HCT116 (cell line): ENCODE data around the gene KRT7. TPM values are rescaled to one million over a fixed set of nuclear protein-coding genes. Genes with fewer than 3 reads are reported as not detected.

ENCODE experiments used
- ATAC-seq: fragments of 200-7000 bp; cut with Tn5 transposase; 2 replicates; pipeline ENCODE4 v1.9.1; 2020; ENCODE audit warnings: mild to moderate bottlenecking, moderate library complexity
- BruUV-seq: library from RNA; stranded (reverse); fragments of 400-500 nt; replicated peaks from 2 replicates; lab custom pipeline; 2021; lab: Mats Ljungman, UMichigan
- CTCF ChIA-PET: fragments of 300-600 bp; sonication (Branson Sonifier 250); formaldehyde crosslinking; loops from one replicate; lab custom pipeline; 2021; ENCODE audit warnings: antibody characterized with exemption; lab: Charles Lee
- POLR2A ChIA-PET: fragments of 300-600, 350-600 bp; sonication (Branson Sonifier 250); formaldehyde crosslinking; loops from one replicate; lab custom pipeline; 2021; ENCODE audit warnings: antibody characterized with exemption; lab: Charles Lee
- RAD21 ChIA-PET, 2 experiments: fragments of 300-600 bp; sonication (Branson Sonifier 250); formaldehyde crosslinking; loops; one replicate each; lab custom pipeline; 2023; ENCODE audit warnings: low total read pairs in 2 of 2; ENCODE audit not compliant: uncharacterized antibody in 2 of 2, unreplicated experiment in 2 of 2, low non-redundant PET in 1 of 2; lab: Charles Lee
- DNase-seq: peaks from one replicate; pipeline ENCODE4 v3.0.0-alpha.2; 2010; ENCODE audit warnings: low read depth, low spot score
- H2AFZ ChIP-seq: fragments of 200-600 bp; shearing (Covaris generic), sonication (generic); 2 replicates; pipeline ENCODE4 v1.6.1; 2017; ENCODE audit warnings: low read depth, mixed run types, mixed read lengths, antibody characterized with exemption, low read length; ENCODE audit not compliant: poor library complexity, severe bottlenecking
- H3K27ac ChIP-seq: 2 replicates; pipeline ENCODE4 v1.5.1; 2012; ENCODE audit warnings: low read depth, low read length
- H3K27me3 ChIP-seq: fragments of 200-600 bp; sonication (generic); 2 replicates; pipeline ENCODE4 v1.6.1; 2016; ENCODE audit warnings: mixed run types, low read length, mixed read lengths; ENCODE audit not compliant: insufficient read depth
- H3K36me3 ChIP-seq, 2 experiments: fragments of 200-500 bp in 1 of 2; fragments of 200-600 bp in 1 of 2; sonication (Bioruptor generic) in 1 of 2; sonication (generic) in 1 of 2; 2 replicates each; pipeline versions ENCODE4 v1.5.1 to v1.6.1; 2014 to 2016; ENCODE audit warnings: low read length in 2 of 2, inconsistent platforms in 1 of 2, mixed read lengths in 1 of 2, mixed run types in 1 of 2; ENCODE audit not compliant: insufficient read depth in 2 of 2, control insufficient read depth in 1 of 2
- H3K4me1 ChIP-seq, 2 experiments: fragments of 200-600 bp in 1 of 2; sonication (generic) in 1 of 2; 2 replicates each; pipeline versions ENCODE4 v1.5.1 to v1.6.1; 2012 to 2017; ENCODE audit warnings: low read length in 2 of 2, inconsistent platforms in 1 of 2, mild to moderate bottlenecking in 1 of 2, mixed read lengths in 1 of 2, mixed run types in 1 of 2, moderate library complexity in 1 of 2; ENCODE audit not compliant: insufficient read depth in 2 of 2, control insufficient read depth in 1 of 2
- H3K4me2 ChIP-seq: fragments of 200-600 bp; sonication (generic); 2 replicates; pipeline ENCODE4 v1.6.1; 2017; ENCODE audit warnings: mixed run types, low read length, mixed read lengths
- H3K4me3 ChIP-seq, 2 experiments: fragments of 200-600 bp in 1 of 2; sonication (generic) in 1 of 2; replicated peaks in 1 of 2; 2 replicates each; pipeline ENCODE4 v1.5.1; 2011 to 2016; ENCODE audit warnings: low read length in 2 of 2, control low read depth in 1 of 2, low read depth in 1 of 2, mild to moderate bottlenecking in 1 of 2, mixed read lengths in 1 of 2, mixed run types in 1 of 2
- H3K79me2 ChIP-seq: fragments of 200-600 bp; sonication (generic); 2 replicates; pipeline ENCODE4 v1.6.1; 2017; ENCODE audit warnings: mild to moderate bottlenecking, mixed run types, low read length, moderate library complexity, mixed read lengths; ENCODE audit not compliant: insufficient read depth
- H3K9ac ChIP-seq: fragments of 200-600 bp; sonication (generic); 2 replicates; pipeline ENCODE4 v1.6.1; 2016; ENCODE audit warnings: low read length, mixed read lengths
- H3K9me2 ChIP-seq: fragments of 200-600 bp; sonication (generic), shearing (Covaris generic); 2 replicates; pipeline ENCODE4 v1.6.1; 2017; ENCODE audit warnings: mixed run types, mild to moderate bottlenecking, moderate library complexity; ENCODE audit not compliant: insufficient read depth
- H3K9me3 ChIP-seq, 2 experiments: fragments of 200-500 bp in 1 of 2; fragments of 200-600 bp in 1 of 2; sonication (Bioruptor generic) in 1 of 2; sonication (generic) in 1 of 2; 2 replicates each; pipeline ENCODE4 v1.6.1; 2014 to 2017; ENCODE audit warnings: low read length in 2 of 2, mixed read lengths in 2 of 2, inconsistent platforms in 1 of 2, low read depth in 1 of 2, mild to moderate bottlenecking in 1 of 2, mixed run types in 1 of 2, moderate library complexity in 1 of 2; ENCODE audit not compliant: control insufficient read depth in 1 of 2, insufficient read depth in 1 of 2
- H4K20me1 ChIP-seq: fragments of 200-600 bp; sonication (generic), shearing (Covaris generic); 2 replicates; pipeline ENCODE4 v1.6.1; 2017; ENCODE audit warnings: mixed run types, mild to moderate bottlenecking, moderate library complexity; ENCODE audit not compliant: insufficient read depth
- ATF3 ChIP-seq: IDR thresholded peaks from 2 replicates; pipeline ENCODE4 v1.6.1; 2012
- CBX3 ChIP-seq: IDR thresholded peaks from 2 replicates; pipeline ENCODE4 v1.6.1; 2012; ENCODE audit warnings: low read depth
- CEBPB ChIP-seq: IDR thresholded peaks from 2 replicates; pipeline ENCODE4 v1.6.1; 2012; ENCODE audit warnings: low read depth
- CTCF ChIP-seq, 3 experiments: fragments of 200-600 bp in 1 of 3; sonication (generic) in 1 of 3; IDR thresholded peaks in 2 of 3; conservative IDR thresholded peaks in 1 of 3; 2 replicates each; pipeline ENCODE4 v1.5.1; 2012 to 2017; ENCODE audit warnings: low read depth in 2 of 3, low read length in 2 of 3, antibody characterized with exemption in 1 of 3, borderline replicate concordance in 1 of 3, control low read depth in 1 of 3, mild to moderate bottlenecking in 1 of 3, mixed read lengths in 1 of 3, mixed run types in 1 of 3, moderate library complexity in 1 of 3; ENCODE audit not compliant: insufficient read depth in 1 of 3
- EGR1 ChIP-seq: IDR thresholded peaks from 2 replicates; pipeline ENCODE4 v1.6.1; 2012; ENCODE audit warnings: low read depth
- ELF1 ChIP-seq: IDR thresholded peaks from 2 replicates; pipeline ENCODE4 v1.6.1; 2012; ENCODE audit warnings: low read depth, borderline replicate concordance
- EZH2 ChIP-seq: fragments of 200-600 bp; sonication (generic); IDR thresholded peaks from 2 replicates; pipeline ENCODE4 v1.6.1; 2017; ENCODE audit warnings: antibody characterized with exemption, mixed run types
- EZH2phosphoT487 ChIP-seq: fragments of 200-600 bp; IDR thresholded peaks from 2 replicates; pipeline ENCODE4 v1.6.1; 2018; ENCODE audit warnings: antibody characterized with exemption, borderline replicate concordance
- FOSL1 ChIP-seq: IDR thresholded peaks from 2 replicates; pipeline ENCODE4 v1.6.1; 2012; ENCODE audit warnings: low read depth
- JUND ChIP-seq: IDR thresholded peaks from 2 replicates; pipeline ENCODE4 v1.6.1; 2012
- POLR2A ChIP-seq: IDR thresholded peaks from 2 replicates; pipeline ENCODE4 v1.7.0; 2011; ENCODE audit warnings: borderline replicate concordance; ENCODE audit not compliant: insufficient read depth, insufficient read length; ENCODE audit errors: extremely low read depth
- POLR2AphosphoS5 ChIP-seq: IDR thresholded peaks from 2 replicates; pipeline ENCODE4 v1.6.1; 2011; ENCODE audit warnings: mild to moderate bottlenecking, low read depth, low read length, moderate library complexity
- REST ChIP-seq: IDR thresholded peaks from 2 replicates; pipeline ENCODE4 v1.6.1; 2012; ENCODE audit warnings: low read depth
- SIN3A ChIP-seq: IDR thresholded peaks from 2 replicates; pipeline ENCODE4 v1.6.1; 2012; ENCODE audit warnings: low read depth
- SP1 ChIP-seq: IDR thresholded peaks from 2 replicates; pipeline ENCODE4 v1.6.1; 2012; ENCODE audit warnings: low read depth
- SRF ChIP-seq: IDR thresholded peaks from 2 replicates; pipeline ENCODE4 v1.6.1; 2012; ENCODE audit warnings: low read depth
- TCF7L2 ChIP-seq: IDR thresholded peaks from 2 replicates; pipeline ENCODE4 v1.7.0; 2011; ENCODE audit warnings: borderline replicate concordance, inconsistent platforms; ENCODE audit not compliant: insufficient read depth, insufficient read length; ENCODE audit errors: extremely low read depth
- YY1 ChIP-seq: IDR thresholded peaks from 2 replicates; pipeline ENCODE4 v1.6.1; 2011; ENCODE audit warnings: low read length, low read depth, moderate library complexity, mild to moderate bottlenecking; ENCODE audit not compliant: insufficient replicate concordance; ENCODE audit errors: extremely low read depth
- ZFX ChIP-seq: fragments of 450-650 bp; IDR thresholded peaks from 2 replicates; pipeline ENCODE4 v1.6.1; 2017
- ZNF274 ChIP-seq: fragments of 200-500 bp; sonication (Bioruptor generic); IDR thresholded peaks from 2 replicates; pipeline ENCODE4 v1.6.1; 2014; ENCODE audit warnings: mild to moderate bottlenecking, low read depth, low read length, inconsistent platforms
- intact Hi-C: fragments of 100-400 bp; cut with micrococcal nuclease; formaldehyde crosslinking; loops from 2 replicates; pipeline ENCODE4 v1.10.0; 2022
- total RNA-seq: library from RNA; stranded (reverse); gene quantifications from one replicate; pipeline ENCODE4 v1.2.1, GENCODE V29; 2021; ENCODE audit not compliant: unreplicated experiment

KRT7 gene
- total RNA-seq, 1 experiment from 2014 or later: 72.6 TPM

- Histone ChIP-seq H2AFZ (no peak overlapping the region), H3K9me2 (no peaks in the 10 kb centered on the region), H3K27me3 (no peaks in the 10 kb centered on the region), H3K27ac (no peak overlapping the region), H3K36me3 (no peaks in the 10 kb centered on the region), H3K9me3 (no peaks in the 10 kb centered on the region), H3K79me2 (no peaks in the 10 kb centered on the region), H3K4me2 (no peak overlapping the region), H3K4me3 (no peak overlapping the region), H4K20me1 (no peaks in the 10 kb centered on the region), H3K9ac (no peak overlapping the region), H3K4me1 (peaks cover 17 to 25% of the 10 kb centered on the region in 2 experiments)
- ChIA-PET POLR2A (no interaction called here), RAD21 (no interaction called here), CTCF (interaction anchor here (1.2 kb wide), 1 partner anchor 17 kb away, joined by 3 read pairs; no protein-coding TSS in a partner anchor)
- intact Hi-C loops: no loop called here
- no TSS peak for BruUV-seq
- DNase-seq: no peak
- TF ChIP-seq EZH2phosphoT487 (no peak), CEBPB (no peak), YY1 (no peak), CTCF (IDR thresholded peaks at IDR 0.05 in 2 of 3, conservative IDR thresholded peaks at IDR 0.05 in 1 of 3; ENCODE audit: borderline replicate concordance in 1 of 3, insufficient read depth in 1 of 3, low read depth in 2 of 3, low read length in 2 of 3) (no peak), TCF7L2 (no peak), POLR2AphosphoS5 (no peak), FOSL1 (no peak), ZNF274 (no peak), REST (no peak), SIN3A (no peak), SRF (no peak), CBX3 (no peak), ELF1 (no peak), ATF3 (no peak), EGR1 (no peak), POLR2A (no peak), EZH2 (no peak), ZFX (no peak), SP1 (no peak), JUND (no peak)
- ATAC-seq: no peak
Observed at GRCh38 chr12:52262286-52262685, 29.2 kb downstream of the KRT7 start.
